Vagina (tissue), 2 donors: ENCODE measurements around the gene GPR137. TPM values are rescaled to one million over a fixed set of nuclear protein-coding genes. Genes with fewer than 3 reads are reported as not detected.
A peak's percentile ranks its signal among the peaks of the same experiment; 100 is the strongest.

Experiments used
- DNase-seq, 2 donors: peaks; one replicate each; pipeline ENCODE4 v3.0.0-alpha.2; 2017; ENCODE audit errors: extremely low spot score in 2 of 2
- H3K27ac ChIP-seq: fragments of 200-600 bp; sonication (generic); one replicate; pipeline ENCODE4 v1.5.1; 2019
- H3K27me3 ChIP-seq: fragments of 200-600 bp; sonication (generic); one replicate; pipeline ENCODE4 v1.5.1; 2019
- H3K36me3 ChIP-seq, 2 donors: fragments of 200-600 bp; sonication (generic); one replicate each; pipeline ENCODE4 v1.5.1; 2017 to 2019
- H3K4me1 ChIP-seq: fragments of 200-600 bp; sonication (generic); one replicate; pipeline ENCODE4 v1.5.1; 2019
- H3K4me3 ChIP-seq, 2 donors: fragments of 200-600 bp; sonication (generic); 1 replicate in 1 of 2; 2 replicates in 1 of 2; pipeline ENCODE4 v1.5.1; 2016 to 2019
- H3K9me3 ChIP-seq: fragments of 200-600 bp; sonication (generic); one replicate; pipeline ENCODE4 v1.5.1; 2019
- CTCF ChIP-seq, 3 experiments: fragments of 450-650 bp in 2 of 3; fragments of 200-600 bp in 1 of 3; sonication (generic) in 1 of 3; IDR thresholded peaks; one replicate each; pipeline ENCODE4 v1.5.1; 2017 to 2019; ENCODE audit warnings: antibody characterized with exemption in 3 of 3, mild to moderate bottlenecking in 2 of 3, moderate library complexity in 2 of 3
- POLR2A ChIP-seq, 2 donors: fragments of 450-650 bp; IDR thresholded peaks; one replicate each; pipeline ENCODE4 v1.6.1; 2017; ENCODE audit warnings: antibody characterized with exemption in 2 of 2, mild to moderate bottlenecking in 2 of 2, moderate library complexity in 2 of 2
- POLR2AphosphoS5 ChIP-seq, 2 donors: sonication (generic); formaldehyde crosslinking; IDR thresholded peaks; one replicate each; pipeline ENCODE4 v1.9.0; 2017; ENCODE audit warnings: antibody characterized with exemption in 2 of 2, mild to moderate bottlenecking in 2 of 2, low read depth in 1 of 2; ENCODE audit not compliant: insufficient read depth in 1 of 2
- intact Hi-C: fragments of 100-400 bp; cut with DNase I; formaldehyde crosslinking; loops from one replicate; pipeline ENCODE4 v1.15.1; 2023
- total RNA-seq: library from RNA; depleted of rRNA; stranded (reverse); fragments of >200 nt; gene quantifications from one replicate; pipeline ENCODE4 v1.2.3, GENCODE V29; 2016

GPR137 gene, protein sequence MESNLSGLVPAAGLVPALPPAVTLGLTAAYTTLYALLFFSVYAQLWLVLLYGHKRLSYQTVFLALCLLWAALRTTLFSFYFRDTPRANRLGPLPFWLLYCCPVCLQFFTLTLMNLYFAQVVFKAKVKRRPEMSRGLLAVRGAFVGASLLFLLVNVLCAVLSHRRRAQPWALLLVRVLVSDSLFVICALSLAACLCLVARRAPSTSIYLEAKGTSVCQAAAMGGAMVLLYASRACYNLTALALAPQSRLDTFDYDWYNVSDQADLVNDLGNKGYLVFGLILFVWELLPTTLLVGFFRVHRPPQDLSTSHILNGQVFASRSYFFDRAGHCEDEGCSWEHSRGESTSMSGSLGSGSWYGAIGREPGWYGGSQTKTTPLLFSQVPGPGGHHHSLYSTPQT
- 20.6 TPM for total RNA-seq

- H3K27me3 ChIP-seq, result no peaks in the 10 kb centered on the region
- H3K9me3 ChIP-seq, result no peaks in the 10 kb centered on the region
- intact Hi-C loops, result no loop called here
- no peak for DNase-seq
- H3K4me3 ChIP-seq, result peak within 1 kb of the TSS; percentile 61 to 83
- no peaks in the 10 kb centered on the region for H3K36me3 ChIP-seq
- TF ChIP-seq CTCF (IDR thresholded peaks at IDR 0.05) (no peak), POLR2A (IDR thresholded peaks at IDR 0.05) (no peak), POLR2AphosphoS5 (IDR thresholded peaks at IDR 0.05; ENCODE audit: insufficient read depth in 1 of 2, low read depth in 1 of 2) (peak in 1 of 2 donors; percentile 78)
- H3K4me1 ChIP-seq, result peaks cover 37% of the 10 kb centered on the region
- peak within 1 kb of the TSS; percentile 94 for H3K27ac ChIP-seq
Measured at GRCh38 chr11:64284962-64285884, at the start of gene GPR137. TSS of gene GPR137 (plus strand) at chr11:64285848. CDS start at chr11:64286525, 677 bp downstream.

- no peak for TF ChIP-seq CTCF (IDR thresholded peaks at IDR 0.05)
- no peak for TF ChIP-seq POLR2AphosphoS5 (IDR thresholded peaks at IDR 0.05; ENCODE audit: insufficient read depth in 1 of 2, low read depth in 1 of 2)
- no peak for TF ChIP-seq POLR2A (IDR thresholded peaks at IDR 0.05)
Measured at GRCh38 chr11:64237484-64237951, 48.1 kb upstream of the GPR137 start.

DNA sequence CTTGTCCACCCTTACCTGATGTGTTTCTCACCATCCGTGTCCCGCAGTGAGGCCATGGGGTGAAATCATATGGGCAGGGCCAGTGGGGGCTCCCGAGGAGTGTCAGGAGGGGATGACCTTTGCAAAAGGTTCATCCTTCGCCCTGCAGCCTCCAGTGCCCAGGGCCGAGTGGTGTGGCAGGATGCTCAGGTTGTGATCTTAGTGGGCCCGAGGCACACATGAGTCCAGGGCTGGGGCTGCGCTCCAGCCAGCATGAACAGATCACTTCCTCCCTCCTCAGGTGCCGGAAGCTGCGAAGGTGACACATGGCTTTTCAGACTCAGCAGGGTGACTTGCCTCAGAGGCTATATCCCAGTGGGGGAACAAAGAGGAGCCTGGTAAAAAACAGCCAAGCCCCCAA is 47.6 kb upstream of the GPR137 start:
- Histone ChIP-seq H3K36me3 (peaks cover 0 to 18% of the 10 kb centered on the region in 2 donors), H3K4me1 (peaks cover 57% of the 10 kb centered on the region), H3K27me3 (no peaks in the 10 kb centered on the region), H3K27ac (peak overlapping the region; percentile 56), H3K4me3 (no peak overlapping the region), H3K9me3 (no peaks in the 10 kb centered on the region)
- no peak for TF ChIP-seq POLR2A (IDR thresholded peaks at IDR 0.05)
- no peak for TF ChIP-seq POLR2AphosphoS5 (IDR thresholded peaks at IDR 0.05; ENCODE audit: insufficient read depth in 1 of 2, low read depth in 1 of 2)
- no peak for TF ChIP-seq CTCF (IDR thresholded peaks at IDR 0.05)
- no peak for DNase-seq
- intact Hi-C loops, result loop anchor here (5.0 kb wide), 1 partner anchor 69 kb away; the partner anchor contains the start of gene ESRRA

More at GRCh38 chr11:64237484-64237951, 48.1 kb upstream of the GPR137 start:
- Histone ChIP-seq H3K36me3 (peaks cover 0 to 18% of the 10 kb centered on the region in 2 donors), H3K9me3 (no peaks in the 10 kb centered on the region), H3K27me3 (no peaks in the 10 kb centered on the region), H3K27ac (peak overlapping the region; percentile 56), H3K4me3 (no peak overlapping the region), H3K4me1 (peaks cover 55% of the 10 kb centered on the region)
- no peak for DNase-seq
- intact Hi-C loops, result loop anchor here (5.0 kb wide), 1 partner anchor 70 kb away; the partner anchor contains the start of gene ESRRA

DNA sequence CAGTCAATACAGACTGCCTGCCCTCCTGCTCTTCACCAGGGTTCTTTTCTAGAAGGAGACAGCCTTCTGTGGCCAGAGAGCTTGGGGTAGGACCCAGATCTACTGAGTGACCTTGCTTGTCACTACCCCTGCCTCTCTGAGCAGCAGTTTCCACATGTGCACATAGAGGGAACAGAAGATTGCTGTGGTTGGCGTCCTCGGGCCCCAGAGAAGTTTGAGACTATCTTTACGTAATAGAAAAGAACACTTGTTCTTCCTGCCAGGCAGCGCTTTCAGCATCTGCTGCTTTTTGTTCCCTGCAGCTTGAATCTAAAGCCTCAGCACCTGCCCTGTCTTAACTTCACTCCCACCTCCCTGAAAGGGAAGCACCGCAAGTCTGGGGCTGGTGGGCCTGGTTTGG is 46.6 kb upstream of the GPR137 start:
- DNase-seq, result no peak
- no peaks in the 10 kb centered on the region for H3K9me3 ChIP-seq
- peaks cover 58% of the 10 kb centered on the region for H3K4me1 ChIP-seq
- H3K36me3 ChIP-seq, result peaks cover 0 to 26% of the 10 kb centered on the region in 2 donors
- intact Hi-C loops, result loop anchor here (5.0 kb wide), 1 partner anchor 68 kb away; the partner anchor contains the start of gene ESRRA
- H3K27me3 ChIP-seq, result no peaks in the 10 kb centered on the region
- H3K4me3 ChIP-seq, result no peak overlapping the region
- TF ChIP-seq CTCF (IDR thresholded peaks at IDR 0.05), result no peak
- no peak for TF ChIP-seq POLR2A (IDR thresholded peaks at IDR 0.05)
- TF ChIP-seq POLR2AphosphoS5 (IDR thresholded peaks at IDR 0.05; ENCODE audit: insufficient read depth in 1 of 2, low read depth in 1 of 2), result no peak
- peak overlapping the region; percentile 100 for H3K27ac ChIP-seq
